Osteocyte (in vitro differentiated cells): Measurements from ENCODE around the gene PDHB. TPM values are rescaled to one million over a fixed set of nuclear protein-coding genes. Genes with fewer than 3 reads are reported as not detected.

Experiments
- DNase-seq: peaks from one replicate; pipeline ENCODE4 v3.0.0; 2021; ENCODE audit warnings: mixed read lengths; ENCODE audit not compliant: unreplicated experiment; ENCODE audit errors: extremely low spot score
- H3K27ac Mint-ChIP-seq: one replicate; pipeline ENCODE4 v1.8.0; 2021; ENCODE audit warnings: mild to moderate bottlenecking, mixed read lengths; ENCODE audit not compliant: unreplicated experiment
- H3K27me3 Mint-ChIP-seq: one replicate; pipeline ENCODE4 v1.8.0; 2021; ENCODE audit warnings: mixed read lengths; ENCODE audit not compliant: unreplicated experiment
- H3K36me3 Mint-ChIP-seq: one replicate; pipeline ENCODE4 v1.8.0; 2021; ENCODE audit warnings: mixed read lengths; ENCODE audit not compliant: unreplicated experiment
- H3K4me1 Mint-ChIP-seq: one replicate; pipeline ENCODE4 v1.8.0; 2021; ENCODE audit warnings: mixed read lengths; ENCODE audit not compliant: unreplicated experiment
- H3K4me3 Mint-ChIP-seq: one replicate; pipeline ENCODE4 v1.8.0; 2021; ENCODE audit warnings: mild to moderate bottlenecking, moderate library complexity, mixed read lengths; ENCODE audit not compliant: unreplicated experiment
- H3K9me3 Mint-ChIP-seq: one replicate; pipeline ENCODE4 v1.8.0; 2021; ENCODE audit warnings: mixed read lengths; ENCODE audit not compliant: unreplicated experiment
- long read RNA-seq: library from polyadenylated mRNA; unstranded; transcript quantifications from one replicate; pipeline ENCODE4 v2.0.0, GENCODE V29; 2021
- total RNA-seq: library from RNA; stranded (reverse); gene quantifications from 2 replicates; pipeline ENCODE4 v1.2.1, GENCODE V29; 2021
- TF ChIP-seq, protein P1 (sequence below): fragments of 200-600 bp; sonication (generic); IDR thresholded peaks from 2 replicates; pipeline ENCODE4 v1.5.0; 2021; ENCODE audit warnings: antibody characterized with exemption, mild to moderate bottlenecking, moderate library complexity

The PDHB gene
- 85.5 and 89.0 TPM in 2 replicates for total RNA-seq
- long read RNA-seq, transcript PDHB-201 (10 exons, 1,527 nt): major isoform, 839 of 919 reads
- long read RNA-seq, transcript PDHB-202 (9 exons, 1,478 nt): minor isoform, 19 of 919 reads
- long read RNA-seq, transcript PDHB-203 (9 exons, 1,535 nt): minor isoform, 18 of 919 reads
- long read RNA-seq, partial matches to known transcripts: 13 of 919 reads
- long read RNA-seq, other reads (novel, unspliced or antisense): 29 of 919 reads

DNA sequence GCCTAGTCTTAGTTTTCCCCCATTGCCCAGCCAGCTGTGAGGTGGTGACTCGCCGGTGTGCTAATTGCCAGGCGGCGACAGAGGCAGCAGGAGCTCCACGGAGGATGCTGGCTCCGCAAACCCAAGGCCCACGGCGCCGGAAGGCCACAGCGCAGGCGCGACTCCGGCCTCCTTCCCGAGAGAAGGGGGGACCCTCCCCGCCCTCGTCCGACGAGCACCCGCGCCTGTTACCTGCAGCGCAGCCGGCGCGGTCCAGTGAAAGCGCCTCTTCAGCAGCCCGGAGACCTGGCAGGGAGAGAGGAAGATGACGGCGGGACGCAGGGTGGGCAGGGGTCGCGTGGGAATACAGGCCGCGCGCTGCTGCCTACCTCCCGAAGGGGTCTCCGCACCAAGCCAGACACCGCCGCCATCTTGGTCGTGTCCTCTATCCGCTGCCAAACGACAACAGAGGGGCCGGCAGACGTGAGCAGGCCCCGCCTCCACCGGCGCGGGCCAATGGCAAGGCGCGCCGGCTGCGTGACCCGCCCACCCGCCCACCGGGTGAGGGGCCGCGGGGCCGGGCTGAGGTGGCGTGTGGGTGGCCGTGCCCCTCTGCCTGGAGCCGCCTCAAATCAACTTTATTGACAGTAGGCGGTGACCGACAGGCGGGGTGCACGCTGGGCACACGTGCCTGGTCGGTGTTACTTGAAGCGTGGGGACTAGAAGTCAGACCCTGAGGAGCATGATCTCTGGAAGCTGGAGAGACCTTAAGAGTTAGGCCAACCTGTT lies at the start of gene PDHB:
PDHB (minus strand) TSS at position 433 of the 768 bp plus-strand sequence; CDS start at position 410, 23 bp downstream.
- H3K36me3 Mint-ChIP-seq: peaks cover 20% of the 10 kb centered on the region
- no peaks in the 10 kb centered on the region for H3K9me3 Mint-ChIP-seq
- no peaks in the 10 kb centered on the region for H3K27me3 Mint-ChIP-seq
- TF ChIP-seq, protein P1, sequence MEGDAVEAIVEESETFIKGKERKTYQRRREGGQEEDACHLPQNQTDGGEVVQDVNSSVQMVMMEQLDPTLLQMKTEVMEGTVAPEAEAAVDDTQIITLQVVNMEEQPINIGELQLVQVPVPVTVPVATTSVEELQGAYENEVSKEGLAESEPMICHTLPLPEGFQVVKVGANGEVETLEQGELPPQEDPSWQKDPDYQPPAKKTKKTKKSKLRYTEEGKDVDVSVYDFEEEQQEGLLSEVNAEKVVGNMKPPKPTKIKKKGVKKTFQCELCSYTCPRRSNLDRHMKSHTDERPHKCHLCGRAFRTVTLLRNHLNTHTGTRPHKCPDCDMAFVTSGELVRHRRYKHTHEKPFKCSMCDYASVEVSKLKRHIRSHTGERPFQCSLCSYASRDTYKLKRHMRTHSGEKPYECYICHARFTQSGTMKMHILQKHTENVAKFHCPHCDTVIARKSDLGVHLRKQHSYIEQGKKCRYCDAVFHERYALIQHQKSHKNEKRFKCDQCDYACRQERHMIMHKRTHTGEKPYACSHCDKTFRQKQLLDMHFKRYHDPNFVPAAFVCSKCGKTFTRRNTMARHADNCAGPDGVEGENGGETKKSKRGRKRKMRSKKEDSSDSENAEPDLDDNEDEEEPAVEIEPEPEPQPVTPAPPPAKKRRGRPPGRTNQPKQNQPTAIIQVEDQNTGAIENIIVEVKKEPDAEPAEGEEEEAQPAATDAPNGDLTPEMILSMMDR: no peak
- peak within 1 kb of the TSS; percentile 88 for H3K4me3 Mint-ChIP-seq
- DNase-seq: peak; percentile 96
- H3K4me1 Mint-ChIP-seq: peaks cover 41% of the 10 kb centered on the region
- H3K27ac Mint-ChIP-seq: peak within 1 kb of the TSS; percentile 97

DNA sequence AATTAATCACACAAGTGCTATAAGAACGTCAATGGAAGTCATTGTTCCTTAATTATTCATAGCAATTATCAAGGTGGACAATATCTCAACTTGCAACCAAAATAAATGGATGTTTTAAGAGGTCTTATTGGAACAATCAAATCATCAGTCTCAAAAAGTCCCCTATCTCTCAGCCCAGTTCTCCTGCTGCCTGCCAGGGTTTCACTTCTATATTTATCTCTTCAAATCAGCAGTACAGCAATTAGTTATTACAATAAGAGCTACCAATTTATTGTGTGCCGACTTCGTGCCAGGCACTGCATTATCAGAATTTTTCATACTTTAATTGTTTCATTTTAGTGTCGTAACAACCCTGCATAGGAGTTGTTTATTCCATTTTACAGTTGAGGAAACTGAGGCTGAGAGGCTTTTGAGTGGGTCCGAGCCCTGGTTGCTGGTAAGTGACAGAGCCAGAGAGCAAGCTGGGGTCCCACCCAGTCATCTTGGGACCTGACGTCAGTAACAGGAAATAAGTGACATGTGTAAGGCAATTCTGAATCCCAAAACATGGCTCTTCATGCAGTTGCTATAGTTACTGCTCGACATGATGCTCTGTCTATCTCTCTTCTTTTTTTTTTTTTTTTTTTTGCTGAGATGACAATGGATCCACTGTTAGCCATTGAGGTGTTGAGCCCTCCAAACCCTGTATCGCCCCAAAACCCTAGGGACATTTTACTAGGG lies 49.4 kb upstream of the PDHB start:
- H3K27me3 Mint-ChIP-seq: peaks cover 2% of the 10 kb centered on the region
- DNase-seq: no peak
- peaks cover 2% of the 10 kb centered on the region for H3K36me3 Mint-ChIP-seq
- H3K27ac Mint-ChIP-seq: no peak overlapping the region
- peaks cover 18% of the 10 kb centered on the region for H3K4me1 Mint-ChIP-seq
- TF ChIP-seq, protein P1: no peak
- H3K4me3 Mint-ChIP-seq: no peak overlapping the region
- peaks cover 7% of the 10 kb centered on the region for H3K9me3 Mint-ChIP-seq

DNA sequence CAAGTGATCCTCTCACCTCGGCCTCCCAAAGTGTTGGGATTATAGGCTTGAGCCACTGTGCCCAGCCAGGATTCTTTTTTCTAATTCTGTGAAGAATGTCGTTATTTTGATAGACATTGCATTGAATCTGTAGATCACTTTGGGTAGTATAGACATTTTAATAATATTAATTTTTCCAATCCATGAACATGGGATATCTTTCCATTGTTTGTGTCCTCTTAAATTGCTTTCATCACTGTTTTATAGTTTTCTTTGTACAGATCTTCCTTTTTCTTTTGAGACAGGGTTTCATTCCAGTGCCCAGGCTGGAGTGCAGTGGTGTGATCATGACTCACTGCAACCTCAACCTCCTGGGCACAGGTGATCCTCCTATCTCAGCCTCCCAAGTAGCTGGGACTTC lies 46.7 kb upstream of the PDHB start:
- peaks cover 2% of the 10 kb centered on the region for H3K36me3 Mint-ChIP-seq
- H3K4me3 Mint-ChIP-seq: no peak overlapping the region
- TF ChIP-seq, protein P1: no peak
- H3K9me3 Mint-ChIP-seq: peaks cover 7% of the 10 kb centered on the region
- DNase-seq: no peak
- peaks cover 5% of the 10 kb centered on the region for H3K4me1 Mint-ChIP-seq
- H3K27ac Mint-ChIP-seq: no peak overlapping the region
- peaks cover 2% of the 10 kb centered on the region for H3K27me3 Mint-ChIP-seq

- H3K4me1 Mint-ChIP-seq: peaks cover 15% of the 10 kb centered on the region
Observed at GRCh38 chr3:58478781-58479180, 45.1 kb upstream of the PDHB start.

More at GRCh38 chr3:58478781-58479180, 45.1 kb upstream of the PDHB start:
- peaks cover 7% of the 10 kb centered on the region for H3K9me3 Mint-ChIP-seq
- no peak for DNase-seq
- peaks cover 2% of the 10 kb centered on the region for H3K36me3 Mint-ChIP-seq
- H3K27ac Mint-ChIP-seq: no peak overlapping the region
- H3K27me3 Mint-ChIP-seq: peaks cover 2% of the 10 kb centered on the region
- TF ChIP-seq, protein P1: no peak
- H3K4me3 Mint-ChIP-seq: no peak overlapping the region
